GM18517 (cell line): Measurements from ENCODE around the gene ZER1.
"Not testable (repeated sequence)": the region's sequence is repeated elsewhere in the genome, so short reads cannot be mapped to it uniquely, and the experiment has no call there.

ENCODE experiments used
- ATAC-seq: cut with Tn5 transposase; IDR thresholded peaks from one replicate; pipeline ENCODE4 v1.9.1; 2021; ENCODE audit warnings: mild to moderate bottlenecking, moderate library complexity; ENCODE audit not compliant: unreplicated experiment

The ZER1 gene

DNA sequence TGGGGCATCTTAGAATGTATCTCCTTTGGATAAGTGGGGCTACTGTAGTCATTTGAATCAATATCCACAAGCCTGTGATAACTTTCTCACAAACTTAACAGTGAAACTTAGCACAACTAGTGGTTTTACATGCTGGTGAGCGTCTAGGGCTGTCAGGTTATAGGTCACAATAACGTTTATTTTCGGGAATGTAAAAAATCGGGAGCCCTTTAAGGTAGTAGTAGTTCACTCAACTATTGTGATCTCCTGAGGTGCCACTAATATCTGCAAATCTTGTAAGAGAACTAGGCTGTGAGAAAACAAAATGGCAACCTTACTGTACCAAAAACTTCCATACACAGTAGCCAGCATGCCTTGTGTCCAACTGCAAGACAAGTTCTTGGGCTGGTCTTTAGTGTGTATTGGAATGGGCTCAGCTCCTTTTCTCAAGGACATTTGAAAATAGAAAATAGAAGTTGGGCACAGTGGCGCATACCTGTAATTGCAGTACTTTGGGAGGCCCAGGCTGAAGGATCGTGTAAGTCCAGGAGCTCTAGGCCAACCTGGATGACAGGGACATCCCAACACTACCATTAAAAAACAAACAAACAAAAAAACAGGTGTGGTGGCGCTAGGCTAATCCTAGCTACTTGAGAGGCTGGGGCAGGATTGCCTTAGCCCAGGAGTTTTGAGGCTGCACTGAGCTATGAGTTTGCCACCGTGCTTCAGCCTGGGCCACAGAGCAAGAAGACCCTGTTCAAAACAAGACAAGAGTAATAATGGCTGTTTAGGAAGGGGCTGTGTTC, 74.6 kb downstream of the ZER1 start:
- ATAC-seq = no peak

GRCh38 chr9:128694344-128694743, 77.4 kb downstream of the ZER1 start:
- no peak for ATAC-seq

- not testable (repeated sequence) for ATAC-seq
Observed at GRCh38 chr9:128693738-128694137, 78.0 kb downstream of the ZER1 start.

- ATAC-seq = no peak
Observed at GRCh38 chr9:128690684-128691034, 81.1 kb downstream of the ZER1 start.

DNA sequence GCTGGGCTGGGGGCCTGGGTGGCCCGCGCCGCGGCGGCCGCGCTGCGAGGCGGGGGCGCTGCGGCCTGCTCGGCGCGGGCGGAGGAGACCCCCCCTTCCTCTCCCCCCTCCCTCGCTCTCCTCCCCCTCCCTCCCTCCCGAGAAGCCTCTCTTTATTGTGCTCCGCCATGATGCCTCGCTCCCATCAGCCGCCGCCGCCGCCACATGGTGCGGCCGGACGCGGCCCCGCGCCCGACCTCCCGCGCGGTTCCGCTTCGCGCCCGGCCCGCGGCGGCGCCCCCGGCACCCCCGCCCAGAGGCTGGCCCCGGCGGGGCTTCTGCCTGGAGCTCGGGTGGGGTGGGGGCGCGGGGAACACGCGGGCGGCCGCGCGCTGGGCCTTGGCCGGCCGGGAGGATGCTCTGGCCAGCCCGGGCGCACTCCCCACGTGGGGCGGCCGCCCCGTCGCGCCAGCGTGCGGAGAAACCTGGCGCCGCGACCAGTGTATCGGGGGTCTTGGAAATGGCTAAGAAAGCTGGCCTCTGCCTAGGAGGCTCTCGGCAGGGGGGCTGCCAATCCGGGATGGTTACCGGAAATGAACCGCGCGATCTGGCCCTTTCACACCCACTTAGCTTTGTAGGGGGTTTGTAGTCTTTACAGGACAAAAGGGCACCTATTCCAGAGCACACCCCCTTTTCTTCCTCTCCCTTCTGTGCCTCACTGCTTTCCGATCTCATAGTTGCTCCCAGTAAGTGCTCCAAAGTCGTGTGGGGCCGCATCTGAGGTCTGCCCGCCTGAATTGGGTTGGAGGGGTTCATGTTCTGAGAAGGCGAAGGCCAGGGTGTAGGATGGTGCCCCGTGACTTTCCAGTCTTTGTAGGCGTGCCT, 81.7 kb downstream of the ZER1 start:
- ATAC-seq = no peak

- ATAC-seq = peak; percentile 1
Observed at GRCh38 chr9:128689293-128689774, 82.4 kb downstream of the ZER1 start.

DNA sequence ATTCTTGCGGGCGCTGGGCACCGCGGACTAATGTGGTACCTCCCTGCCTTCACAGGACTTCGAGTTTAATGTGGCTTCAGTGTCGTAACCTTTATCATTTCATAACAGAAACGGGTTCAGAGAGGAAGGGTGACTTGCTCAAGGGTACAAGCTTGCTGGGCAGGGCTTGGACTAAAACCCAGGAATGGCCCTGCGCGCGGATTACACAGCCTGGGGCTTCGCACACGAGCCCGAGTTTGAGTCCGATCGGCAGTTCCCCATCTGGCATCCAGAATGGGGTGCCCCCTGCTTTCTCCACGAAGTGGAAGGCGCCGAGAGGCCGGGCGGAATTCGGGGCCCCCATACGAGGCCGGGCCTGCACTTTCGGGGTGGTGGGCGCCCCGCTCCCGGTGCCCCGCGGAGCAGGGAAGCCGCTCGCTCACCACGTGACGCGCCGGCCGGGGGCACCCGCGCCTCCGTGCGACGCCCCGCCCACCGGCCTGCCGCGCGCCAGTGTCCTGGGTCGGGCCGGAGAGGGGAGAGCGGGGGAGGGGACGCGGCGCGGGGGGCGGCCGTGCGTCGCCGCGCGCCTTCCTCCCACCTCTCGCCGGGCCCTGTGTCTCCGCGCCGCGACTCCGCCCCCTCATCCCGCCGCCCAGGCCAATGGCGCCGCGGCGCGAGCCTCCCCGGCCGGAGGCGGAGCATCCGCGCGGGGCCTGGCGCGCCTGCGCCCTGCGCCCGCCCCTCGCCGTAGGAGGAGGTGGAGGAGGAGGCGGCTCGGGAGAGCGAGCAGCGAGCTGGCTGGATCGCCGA, 83.0 kb downstream of the ZER1 start, which contains the start of gene SET:
SET (plus strand) TSS at position 722 of the 792 bp plus-strand sequence. CDS start 361 bp downstream, outside the sequence.
- peak; percentile 49 for ATAC-seq

- ATAC-seq = no peak
Observed at GRCh38 chr9:128687453-128687852, 84.3 kb downstream of the ZER1 start.

DNA sequence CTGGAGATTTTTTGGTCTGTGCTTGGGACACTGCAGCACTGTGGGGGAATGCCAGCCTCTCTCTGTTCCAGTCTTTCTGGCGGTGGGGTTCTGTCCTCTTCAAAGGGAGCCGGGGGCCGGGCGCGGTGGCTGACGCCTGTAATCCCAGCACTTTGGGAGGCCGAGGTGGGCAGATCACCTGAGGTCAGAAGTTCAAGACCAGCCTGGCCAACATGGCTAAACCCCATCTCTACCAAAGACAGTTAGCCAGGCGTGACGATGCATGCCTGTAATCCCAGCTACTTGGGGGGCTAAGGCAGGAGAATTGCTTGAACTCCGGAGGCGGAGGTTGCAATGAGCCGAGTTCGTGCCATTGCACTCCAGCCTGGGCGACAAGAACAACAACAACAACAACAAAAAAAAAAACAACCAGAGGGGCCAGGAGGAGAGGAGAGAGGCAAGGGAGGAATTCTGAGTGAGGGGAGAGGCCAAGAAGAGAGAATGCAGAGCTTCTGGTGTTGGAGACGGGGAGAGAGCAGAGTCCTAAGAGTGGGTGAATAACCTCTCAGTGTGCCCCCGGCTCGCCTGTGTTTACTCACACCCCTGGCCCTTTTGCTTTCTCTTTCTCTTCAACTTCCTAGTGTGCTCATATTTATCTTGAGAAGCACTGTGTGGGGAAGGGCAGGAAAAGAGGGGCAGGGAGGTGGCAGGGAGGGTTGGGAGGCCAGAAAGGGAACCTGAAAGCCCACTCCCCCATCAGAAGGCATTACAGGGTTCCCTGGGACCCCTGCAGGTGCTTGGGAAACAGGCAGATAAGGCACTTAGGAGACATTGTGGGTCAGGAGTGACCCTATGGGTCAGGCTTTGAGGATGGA, 85.9 kb downstream of the ZER1 start:
- no peak for ATAC-seq

- peak; percentile 42 for ATAC-seq
Observed at GRCh38 chr9:128684325-128685199, 87.2 kb downstream of the ZER1 start.

- peak; percentile 4 for ATAC-seq
Observed at GRCh38 chr9:128684065-128684324, 87.7 kb downstream of the ZER1 start.

DNA sequence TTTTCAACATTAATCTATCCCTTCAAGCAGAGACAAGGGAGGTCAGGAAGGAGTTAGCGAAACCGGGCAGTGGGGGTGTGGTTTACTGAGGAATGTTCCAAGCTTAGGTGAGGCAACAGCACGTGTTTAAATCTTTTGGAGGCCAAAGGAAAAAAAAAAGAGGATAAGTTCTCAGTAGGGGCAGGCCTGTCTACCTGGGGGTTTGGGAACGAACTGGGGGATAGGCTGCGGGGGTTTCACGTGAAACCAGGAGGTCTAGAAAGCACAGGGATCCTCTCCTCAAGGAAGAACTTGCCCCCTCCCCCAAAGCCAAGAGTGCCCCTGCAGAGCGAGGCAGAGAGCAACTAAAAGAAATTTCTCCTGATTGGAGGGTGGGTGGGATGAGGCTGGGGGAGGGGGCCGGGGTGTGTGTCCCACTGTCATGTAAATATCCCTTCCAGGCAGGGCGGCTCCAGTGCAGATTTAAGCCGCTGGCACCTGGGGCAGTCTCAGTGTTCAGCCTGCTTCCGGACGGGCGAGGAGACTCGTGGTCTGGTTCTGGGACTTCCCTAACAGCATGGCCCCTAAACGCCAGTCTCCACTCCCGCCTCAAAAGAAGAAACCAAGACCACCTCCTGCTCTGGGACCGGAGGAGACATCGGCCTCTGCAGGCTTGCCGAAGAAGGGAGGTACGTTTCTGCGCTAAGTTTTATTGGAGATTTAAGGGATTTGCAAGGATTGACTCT, 88.2 kb downstream of the ZER1 start:
- no peak for ATAC-seq
